H1 (cell line): ENCODE data around the gene MSI2. TPM values are rescaled to one million over a fixed set of nuclear protein-coding genes. Genes with fewer than 3 reads are reported as not detected.

ENCODE experiments used
- CHD2 ChIP-seq: IDR thresholded peaks from 2 replicates; pipeline ENCODE4 v1.6.1; 2012; ENCODE audit warnings: low read length, improper control_type of control experiment
- JUN ChIP-seq: IDR thresholded peaks from 2 replicates; pipeline ENCODE4 v1.6.1; 2011; ENCODE audit warnings: low read depth, mild to moderate bottlenecking, improper control_type of control experiment, low read length
- SIN3A ChIP-seq, 2 experiments: IDR thresholded peaks in 1 of 2; conservative IDR thresholded peaks in 1 of 2; 2 replicates each; pipeline ENCODE4 v1.6.1; 2011 to 2012; ENCODE audit warnings: low read length in 2 of 2, improper control_type of control experiment in 1 of 2, low read depth in 1 of 2, mild to moderate bottlenecking in 1 of 2
- polyA plus RNA-seq, 7 experiments: library from polyadenylated mRNA; depleted of rRNA in 3 of 7; stranded (reverse) in 5 of 7; unstranded in 2 of 7; fragments of >200 nt in 5 of 7; fragments of 200-250 nt in 2 of 7; gene quantifications; 1 replicate in 5 of 7; 2 replicates in 1 of 7; 4 replicates in 1 of 7; pipeline versions ENCODE4 v1.2.1 to v1.2.3, GENCODE V29; 2011 to 2013; ENCODE audit warnings: missing spikeins in 2 of 7, mixed read lengths in 2 of 7
- total RNA-seq: library from RNA; stranded (reverse); fragmentation: NEBNext Ultra II Directional; extraction: Animal tissue kit (Norgen Biotek cat#: 25700); gene quantifications from 2 replicates; pipeline ENCODE4 v1.2.1, GENCODE V29; 2021

Gene MSI2
- total and polyA plus RNA-seq, 2 of the 8 experiments (the other 6 are each of a cell fraction or from before 2014, with no cell fraction given): 36.7 to 80.6 TPM

DNA sequence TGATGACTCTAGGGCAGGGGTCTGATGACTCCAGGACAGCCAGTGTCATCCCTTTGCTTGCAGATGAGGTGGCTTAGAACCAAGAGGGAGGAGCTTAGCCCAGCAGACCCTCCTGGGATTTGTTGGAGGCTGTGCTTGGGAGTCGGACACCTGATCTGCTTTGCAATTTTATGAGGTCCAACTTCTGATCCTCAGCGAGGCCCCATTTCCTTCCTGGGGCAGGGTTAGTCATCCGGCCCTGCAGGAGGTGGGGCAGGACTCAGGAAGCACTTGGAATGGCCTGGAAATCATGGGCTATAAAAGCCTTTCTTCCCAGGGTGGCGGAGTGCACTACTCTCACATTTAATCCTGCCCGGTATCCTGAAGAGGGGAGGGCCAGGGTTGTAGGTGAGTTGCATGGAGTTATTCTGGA lies 168.5 kb downstream of the MSI2 start (continued):
- TF ChIP-seq JUN (no peak), CHD2 (no peak), SIN3A (conservative IDR thresholded peaks at IDR 0.05 in 1 of 2, IDR thresholded peaks at IDR 0.05 in 1 of 2; ENCODE audit: low read depth in 1 of 2, low read length in 2 of 2) (no peak)
